Pancreas (tissue), 10 donors: ENCODE results near the gene ARL6IP4. TPM values are rescaled to one million over a fixed set of nuclear protein-coding genes. Genes with fewer than 3 reads are reported as not detected.
A peak's percentile ranks its signal among the peaks of the same experiment; 100 is the strongest.
"Not testable (repeated sequence)": the region's sequence is repeated elsewhere in the genome, so short reads cannot be mapped to it uniquely, and the experiment has no call there.

Experiments
- ATAC-seq, 4 donors: fragments of 200-7000 bp; cut with Tn5 transposase; one replicate each; pipeline versions ENCODE4 v1.8.0 to v1.9.1; 2020; ENCODE audit warnings: mild to moderate bottlenecking in 4 of 4, moderate library complexity in 4 of 4
- DNase-seq, 6 donors: peaks; one replicate each; pipeline ENCODE4 v3.0.0-alpha.2; 2020
- FAIRE-seq: peaks from 2 replicates; lab custom pipeline; 2012; peaks lifted over from hg19 to GRCh38; lab: Jason Lieb, UNC
- H3K27ac ChIP-seq, 4 donors: fragments of 200-600 bp; sonication (generic); 1 replicate in 3 of 4; 2 replicates in 1 of 4; pipeline versions ENCODE4 v1.5.0 to v1.8.0; 2020
- H3K27me3 ChIP-seq, 4 donors: fragments of 200-600 bp; one replicate each; pipeline ENCODE4 v1.8.0; 2021
- H3K36me3 ChIP-seq, 3 donors: fragments of 200-600 bp; sonication (generic) in 1 of 3; one replicate each; pipeline versions ENCODE4 v1.5.0 to v1.8.0; 2020 to 2021
- H3K4me1 ChIP-seq, 3 donors: fragments of 200-600 bp; one replicate each; pipeline ENCODE4 v1.8.0; 2021
- H3K4me3 ChIP-seq, 4 donors: fragments of 200-600 bp; sonication (generic) in 2 of 4; one replicate each; pipeline versions ENCODE4 v1.5.0 to v1.8.0; 2020 to 2021
- H3K9me3 ChIP-seq, 4 donors: fragments of 200-600 bp; one replicate each; pipeline ENCODE4 v1.8.0; 2021
- CTCF ChIP-seq, 4 donors: fragments of 200-600 bp; sonication (generic) in 3 of 4; IDR thresholded peaks; one replicate each; pipeline versions ENCODE4 v1.5.0 to v1.8.0; 2021; ENCODE audit warnings: antibody characterized with exemption in 4 of 4
- WGBS, 2 donors: extraction: QIAGEN DNeasy Blood & Tissue Kit; methylation state at CpG; one replicate each; pipeline ENCODE4 v1.1.7; 2013; 5-methylcytosine and 5-hydroxymethylcytosine counted together
- intact Hi-C, 3 donors: fragments of 100-400 bp; cut with DNase I; formaldehyde crosslinking; loops; one replicate each; pipeline versions ENCODE4 v1.11.1 to v1.14.2; 2022
- polyA plus RNA-seq, 2 donors: library from polyadenylated mRNA; stranded (reverse); fragments of 200-250 nt; gene quantifications; one replicate each; pipeline ENCODE4 v1.2.3, GENCODE V29; 2013
- total RNA-seq, 6 donors: library from RNA; stranded (reverse); fragmentation: NEBNext Ultra II Directional in 4 of 6; extraction: Animal tissue kit (Norgen Biotek cat#: 25700) in 4 of 6; gene quantifications; one replicate each; pipeline versions ENCODE4 v1.2.1 to v1.2.4, GENCODE V29; 2021 to 2023
- donor health status: healthy with polysubstance abuse.
- donor health status: DM: no; HTN: no; CAD: no; lungs with moderate emphysema.
- donor health status: DM: no; HTN: no; CAD: no.
- donor health status: control.
- donor health status: control.
- donor health status: Bipolar disorder and iron deficiency.
- donor health status: DM: yes; HTN: yes; CAD: no.
- donor health status: DM: no; HTN: no; CAD: no.
- donor health status: DM: no; HTN: no; CAD: no.
- donor health status: DM: yes; HTN: yes; CAD: no.

The ARL6IP4 gene
- total and polyA plus RNA-seq, 8 donors, result 85.3 to 296 (median 107) TPM

- Histone ChIP-seq H3K9me3 (no peaks in the 10 kb centered on the region), H3K27me3 (no peaks in the 10 kb centered on the region), H3K4me3 (no peak overlapping the region), H3K4me1 (no peaks in the 10 kb centered on the region), H3K27ac (no peak overlapping the region), H3K36me3 (no peaks in the 10 kb centered on the region)
- TF ChIP-seq CTCF (IDR thresholded peaks at IDR 0.05), result no peak
- ATAC-seq, result no peak
- no peak for FAIRE-seq
- WGBS, 2 donors, result 70 to 75% methylated on average over 3 of the region's 3 CpGs
- intact Hi-C loops, result no loop called here
- DNase-seq, result no peak
Measured at GRCh38 chr12:122937622-122938091, 42.8 kb upstream of the ARL6IP4 start.

- no peak overlapping the region for H3K27ac ChIP-seq
- TF ChIP-seq CTCF (IDR thresholded peaks at IDR 0.05), result no peak
- ATAC-seq (no peak), DNase-seq (no peak), FAIRE-seq (no peak)
- intact Hi-C loops, result no loop called here
- H3K9me3 ChIP-seq, result no peaks in the 10 kb centered on the region
- H3K36me3 ChIP-seq, result no peaks in the 10 kb centered on the region
- H3K4me1 ChIP-seq, result no peaks in the 10 kb centered on the region
- H3K27me3 ChIP-seq, result no peaks in the 10 kb centered on the region
- 94 to 96% methylated on average over 4 of the region's 4 CpGs for WGBS, 2 donors
- H3K4me3 ChIP-seq, result no peak overlapping the region
Measured at GRCh38 chr12:122939125-122939524, 41.4 kb upstream of the ARL6IP4 start.

- not testable (repeated sequence) for ATAC-seq, FAIRE-seq
Measured at GRCh38 chr12:122941351-122941750, 39.1 kb upstream of the ARL6IP4 start.

GRCh38 chr12:122942637-122943036 lies 37.8 kb upstream of the ARL6IP4 start:
- 93 to 95% methylated on average over 2 of the region's 2 CpGs for WGBS, 2 donors
- DNase-seq (no peak), FAIRE-seq (no peak), ATAC-seq (no peak)
- Histone ChIP-seq H3K9me3 (no peaks in the 10 kb centered on the region), H3K27me3 (no peaks in the 10 kb centered on the region), H3K4me3 (no peak overlapping the region), H3K4me1 (no peaks in the 10 kb centered on the region), H3K36me3 (no peaks in the 10 kb centered on the region), H3K27ac (no peak overlapping the region)
- intact Hi-C loops, result no loop called here
- TF ChIP-seq CTCF (IDR thresholded peaks at IDR 0.05), result no peak

More at GRCh38 chr12:122941351-122941750, 39.1 kb upstream of the ARL6IP4 start:
- H3K27me3 ChIP-seq, DNase-seq, H3K4me3 ChIP-seq, H3K27ac ChIP-seq, H3K4me1 ChIP-seq, intact Hi-C loops, H3K36me3 ChIP-seq, H3K9me3 ChIP-seq: not testable (repeated sequence)
- 89 to 90% methylated on average over 5 of the region's 5 CpGs for WGBS, 2 donors

- ATAC-seq (no peak), DNase-seq (no peak), FAIRE-seq (no peak)
- Histone ChIP-seq H3K27ac (peak overlapping the region in 1 of 4 donors; percentile 70), H3K4me3 (no peak overlapping the region), H3K36me3 (no peaks in the 10 kb centered on the region), H3K9me3 (no peaks in the 10 kb centered on the region), H3K4me1 (no peaks in the 10 kb centered on the region), H3K27me3 (no peaks in the 10 kb centered on the region)
- intact Hi-C loops, result no loop called here
- TF ChIP-seq CTCF (IDR thresholded peaks at IDR 0.05), result no peak
- 83 to 85% methylated on average over 13 of the region's 13 CpGs for WGBS, 2 donors
Measured at GRCh38 chr12:122943196-122943595, 37.3 kb upstream of the ARL6IP4 start.
